IPS-18c (cell line): ENCODE data around the gene SMPDL3A.

Experiments used
- H3K4me3 ChIP-seq: 2 replicates; pipeline ENCODE4 v1.7.0; 2013; ENCODE audit warnings: low read depth, mild to moderate bottlenecking, low read length, moderate library complexity; ENCODE audit not compliant: insufficient read depth
- H3K9me3 ChIP-seq: one replicate; pipeline ENCODE4 v1.6.1; 2013; ENCODE audit warnings: mild to moderate bottlenecking, low read length, moderate library complexity; ENCODE audit not compliant: control insufficient read depth, insufficient read depth

SMPDL3A gene

GRCh38 chr6:122821095-122821494, 32.0 kb downstream of the SMPDL3A start:
- no peaks in the 10 kb centered on the region for H3K9me3 ChIP-seq
- no peak overlapping the region for H3K4me3 ChIP-seq

GRCh38 chr6:122825163-122825562, 36.1 kb downstream of the SMPDL3A start:
- no peaks in the 10 kb centered on the region for H3K9me3 ChIP-seq
- H3K4me3 ChIP-seq: no peak overlapping the region

GRCh38 chr6:122829456-122829855, 40.4 kb downstream of the SMPDL3A start:
- H3K4me3 ChIP-seq: no peak overlapping the region
- H3K9me3 ChIP-seq: no peaks in the 10 kb centered on the region

GRCh38 chr6:122831511-122831910, 42.5 kb downstream of the SMPDL3A start:
- no peaks in the 10 kb centered on the region for H3K9me3 ChIP-seq

GRCh38 chr6:122832459-122832858, 43.4 kb downstream of the SMPDL3A start:
- Histone ChIP-seq H3K9me3 (no peaks in the 10 kb centered on the region), H3K4me3 (no peak overlapping the region)

More at GRCh38 chr6:122831511-122831910, 42.5 kb downstream of the SMPDL3A start:
- H3K4me3 ChIP-seq: no peak overlapping the region

GRCh38 chr6:122833021-122833491, 44.0 kb downstream of the SMPDL3A start:
- Histone ChIP-seq H3K9me3 (no peaks in the 10 kb centered on the region), H3K4me3 (no peak overlapping the region)

- no peaks in the 10 kb centered on the region for H3K9me3 ChIP-seq
These were observed 49.2 kb downstream of the SMPDL3A start for GRCh38 chr6:122838060-122838780.

GRCh38 chr6:122839472-122839871, 50.4 kb downstream of the SMPDL3A start:
- no peaks in the 10 kb centered on the region for H3K9me3 ChIP-seq
- no peak overlapping the region for H3K4me3 ChIP-seq

More at GRCh38 chr6:122838060-122838780, 49.2 kb downstream of the SMPDL3A start:
- no peak overlapping the region for H3K4me3 ChIP-seq

- no peak overlapping the region for H3K4me3 ChIP-seq
- no peaks in the 10 kb centered on the region for H3K9me3 ChIP-seq
These were observed 50.8 kb downstream of the SMPDL3A start for GRCh38 chr6:122839906-122840305.

GRCh38 chr6:122845464-122845863, 56.4 kb downstream of the SMPDL3A start:
- Histone ChIP-seq H3K4me3 (no peak overlapping the region), H3K9me3 (no peaks in the 10 kb centered on the region)

- Histone ChIP-seq H3K9me3 (no peaks in the 10 kb centered on the region), H3K4me3 (no peak overlapping the region)
These were observed 57.0 kb downstream of the SMPDL3A start for GRCh38 chr6:122845916-122846612.

GRCh38 chr6:122853259-122853995, 64.4 kb downstream of the SMPDL3A start:
- Histone ChIP-seq H3K4me3 (no peak overlapping the region), H3K9me3 (no peaks in the 10 kb centered on the region)
